ENCODE results near the gene FCRLA.
"Not testable (repeated sequence)": the region's sequence is repeated elsewhere in the genome, so short reads cannot be mapped to it uniquely, and the experiment has no call there.

DNA sequence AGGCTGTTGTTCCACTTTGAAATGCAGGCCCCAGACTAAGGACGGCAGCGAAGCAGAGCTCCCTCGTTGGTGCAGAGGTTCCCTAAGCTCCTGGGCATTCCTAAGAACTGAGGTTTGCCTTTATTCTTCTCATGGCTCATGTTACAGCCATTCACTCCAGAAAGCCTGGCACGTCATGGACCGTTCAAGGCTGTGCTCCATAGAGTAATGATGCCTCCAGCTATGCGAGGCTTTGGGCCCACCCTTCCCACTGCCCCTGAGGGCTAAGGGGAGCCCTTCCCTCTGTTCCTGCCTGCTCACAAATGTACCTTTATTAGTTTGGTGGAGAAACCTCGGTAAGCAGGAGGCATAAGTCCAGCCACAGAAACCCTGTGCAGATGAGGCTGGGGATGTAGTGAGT is 33.6 kb upstream of the FCRLA start:
- TF ChIP-seq, protein P1, sequence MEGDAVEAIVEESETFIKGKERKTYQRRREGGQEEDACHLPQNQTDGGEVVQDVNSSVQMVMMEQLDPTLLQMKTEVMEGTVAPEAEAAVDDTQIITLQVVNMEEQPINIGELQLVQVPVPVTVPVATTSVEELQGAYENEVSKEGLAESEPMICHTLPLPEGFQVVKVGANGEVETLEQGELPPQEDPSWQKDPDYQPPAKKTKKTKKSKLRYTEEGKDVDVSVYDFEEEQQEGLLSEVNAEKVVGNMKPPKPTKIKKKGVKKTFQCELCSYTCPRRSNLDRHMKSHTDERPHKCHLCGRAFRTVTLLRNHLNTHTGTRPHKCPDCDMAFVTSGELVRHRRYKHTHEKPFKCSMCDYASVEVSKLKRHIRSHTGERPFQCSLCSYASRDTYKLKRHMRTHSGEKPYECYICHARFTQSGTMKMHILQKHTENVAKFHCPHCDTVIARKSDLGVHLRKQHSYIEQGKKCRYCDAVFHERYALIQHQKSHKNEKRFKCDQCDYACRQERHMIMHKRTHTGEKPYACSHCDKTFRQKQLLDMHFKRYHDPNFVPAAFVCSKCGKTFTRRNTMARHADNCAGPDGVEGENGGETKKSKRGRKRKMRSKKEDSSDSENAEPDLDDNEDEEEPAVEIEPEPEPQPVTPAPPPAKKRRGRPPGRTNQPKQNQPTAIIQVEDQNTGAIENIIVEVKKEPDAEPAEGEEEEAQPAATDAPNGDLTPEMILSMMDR (IDR thresholded peaks at IDR 0.05) = not testable (repeated sequence)
- not testable (repeated sequence) for TF ChIP-seq TCF7L2 (IDR thresholded peaks at IDR 0.05; ENCODE audit: low read depth, low read length); POLR2AphosphoS5 (IDR thresholded peaks at IDR 0.05; ENCODE audit: low read depth, low read length); SIN3A (IDR thresholded peaks at IDR 0.05; ENCODE audit: borderline replicate concordance, insufficient read depth, low read depth, low read length)
- TF ChIP-seq, protein P2, sequence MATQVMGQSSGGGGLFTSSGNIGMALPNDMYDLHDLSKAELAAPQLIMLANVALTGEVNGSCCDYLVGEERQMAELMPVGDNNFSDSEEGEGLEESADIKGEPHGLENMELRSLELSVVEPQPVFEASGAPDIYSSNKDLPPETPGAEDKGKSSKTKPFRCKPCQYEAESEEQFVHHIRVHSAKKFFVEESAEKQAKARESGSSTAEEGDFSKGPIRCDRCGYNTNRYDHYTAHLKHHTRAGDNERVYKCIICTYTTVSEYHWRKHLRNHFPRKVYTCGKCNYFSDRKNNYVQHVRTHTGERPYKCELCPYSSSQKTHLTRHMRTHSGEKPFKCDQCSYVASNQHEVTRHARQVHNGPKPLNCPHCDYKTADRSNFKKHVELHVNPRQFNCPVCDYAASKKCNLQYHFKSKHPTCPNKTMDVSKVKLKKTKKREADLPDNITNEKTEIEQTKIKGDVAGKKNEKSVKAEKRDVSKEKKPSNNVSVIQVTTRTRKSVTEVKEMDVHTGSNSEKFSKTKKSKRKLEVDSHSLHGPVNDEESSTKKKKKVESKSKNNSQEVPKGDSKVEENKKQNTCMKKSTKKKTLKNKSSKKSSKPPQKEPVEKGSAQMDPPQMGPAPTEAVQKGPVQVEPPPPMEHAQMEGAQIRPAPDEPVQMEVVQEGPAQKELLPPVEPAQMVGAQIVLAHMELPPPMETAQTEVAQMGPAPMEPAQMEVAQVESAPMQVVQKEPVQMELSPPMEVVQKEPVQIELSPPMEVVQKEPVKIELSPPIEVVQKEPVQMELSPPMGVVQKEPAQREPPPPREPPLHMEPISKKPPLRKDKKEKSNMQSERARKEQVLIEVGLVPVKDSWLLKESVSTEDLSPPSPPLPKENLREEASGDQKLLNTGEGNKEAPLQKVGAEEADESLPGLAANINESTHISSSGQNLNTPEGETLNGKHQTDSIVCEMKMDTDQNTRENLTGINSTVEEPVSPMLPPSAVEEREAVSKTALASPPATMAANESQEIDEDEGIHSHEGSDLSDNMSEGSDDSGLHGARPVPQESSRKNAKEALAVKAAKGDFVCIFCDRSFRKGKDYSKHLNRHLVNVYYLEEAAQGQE (IDR thresholded peaks at IDR 0.05; ENCODE audit: insufficient read depth in 1 of 2, low read depth in 2 of 2, low read length in 1 of 2) = not testable (repeated sequence)

Data from Panc1 (cell line).